Kidney epithelial cell (primary cell): ENCODE measurements around the gene TENT5C. TPM values are rescaled to one million over a fixed set of nuclear protein-coding genes. Genes with fewer than 3 reads are reported as not detected.

Experiments
- DNase-seq: peaks from one replicate; pipeline ENCODE4 v3.0.0-alpha.2; 2010; ENCODE audit warnings: low read depth
- H3K27me3 ChIP-seq: 2 replicates; pipeline ENCODE4 v1.6.0; 2011; ENCODE audit warnings: low read length; ENCODE audit not compliant: control insufficient read depth, insufficient read depth
- H3K36me3 ChIP-seq: 2 replicates; pipeline ENCODE4 v1.5.1; 2011; ENCODE audit warnings: low read length; ENCODE audit not compliant: control insufficient read depth, insufficient read depth
- H3K4me3 ChIP-seq: 2 replicates; pipeline ENCODE4 v1.5.1; 2011; ENCODE audit warnings: low read depth, mild to moderate bottlenecking, control low read depth, low read length
- CTCF ChIP-seq: IDR thresholded peaks from 2 replicates; pipeline ENCODE4 v1.5.1; 2011; ENCODE audit warnings: mild to moderate bottlenecking, moderate library complexity, low read length, control low read depth, inconsistent platforms; ENCODE audit not compliant: insufficient read depth, poor library complexity, severe bottlenecking
- total RNA-seq: library from RNA; depleted of rRNA; stranded (reverse); fragments of >200 nt; gene quantifications from 2 replicates; pipeline ENCODE4 v1.2.3, GENCODE V29; 2015

The TENT5C gene
- total RNA-seq, 1 donor from 2014 or later = 0.13 TPM

- no peak overlapping the region for H3K4me3 ChIP-seq
- no peaks in the 10 kb centered on the region for H3K27me3 ChIP-seq
- H3K36me3 ChIP-seq = no peaks in the 10 kb centered on the region
- no peak for TF ChIP-seq CTCF
- DNase-seq = no peak
These were observed 45.2 kb downstream of the TENT5C start for GRCh38 chr1:117650840-117651568.

- Histone ChIP-seq H3K36me3 (no peaks in the 10 kb centered on the region), H3K27me3 (no peaks in the 10 kb centered on the region), H3K4me3 (no peak overlapping the region)
- no peak for TF ChIP-seq CTCF
- no peak for DNase-seq
These were observed 45.8 kb downstream of the TENT5C start for GRCh38 chr1:117651616-117652015.

- Histone ChIP-seq H3K4me3 (no peak overlapping the region), H3K27me3 (no peaks in the 10 kb centered on the region), H3K36me3 (no peaks in the 10 kb centered on the region)
- DNase-seq = no peak
- no peak for TF ChIP-seq CTCF
These were observed 46.6 kb downstream of the TENT5C start for GRCh38 chr1:117652421-117652820.

GRCh38 chr1:117653195-117653594, 47.3 kb downstream of the TENT5C start:
- Histone ChIP-seq H3K36me3 (no peaks in the 10 kb centered on the region), H3K4me3 (no peak overlapping the region), H3K27me3 (no peaks in the 10 kb centered on the region)
- TF ChIP-seq CTCF = no peak
- DNase-seq = no peak

GRCh38 chr1:117653732-117654492, 48.1 kb downstream of the TENT5C start:
- no peak for TF ChIP-seq CTCF
- H3K27me3 ChIP-seq = no peaks in the 10 kb centered on the region
- no peaks in the 10 kb centered on the region for H3K36me3 ChIP-seq
- no peak for DNase-seq
- H3K4me3 ChIP-seq = no peak overlapping the region
